Gastroesophageal sphincter (tissue), 4 donors: ENCODE results near the gene MRPS5. TPM values are rescaled to one million over a fixed set of nuclear protein-coding genes. Genes with fewer than 3 reads are reported as not detected.
A peak's percentile ranks its signal among the peaks of the same experiment; 100 is the strongest.

Source experiments
- ATAC-seq: fragments of 150-250 bp; one replicate; pipeline ENCODE4 v1.9.1; 2016; ENCODE audit warnings: mild to moderate bottlenecking, moderate library complexity
- H3K27ac ChIP-seq, 4 donors: fragments of 200-600 bp; sonication (generic) in 3 of 4; 1 replicate in 3 of 4; 2 replicates in 1 of 4; pipeline ENCODE4 v1.5.1; 2016 to 2019
- H3K27me3 ChIP-seq: fragments of 200-600 bp; sonication (generic); one replicate; pipeline ENCODE4 v1.5.1; 2019
- H3K36me3 ChIP-seq, 2 donors: fragments of 200-600 bp; sonication (generic); one replicate each; pipeline ENCODE4 v1.5.1; 2019; ENCODE audit warnings: control low read depth in 1 of 2
- H3K4me1 ChIP-seq, 3 donors: fragments of 200-600 bp; sonication (generic); 1 replicate in 2 of 3; 2 replicates in 1 of 3; pipeline ENCODE4 v1.5.1; 2016 to 2019; ENCODE audit warnings: control low read depth in 2 of 3
- H3K4me3 ChIP-seq, 2 donors: fragments of 200-600 bp; sonication (generic); one replicate each; pipeline ENCODE4 v1.5.1; 2019; ENCODE audit warnings: mild to moderate bottlenecking in 1 of 2, moderate library complexity in 1 of 2
- H3K9me3 ChIP-seq, 3 donors: fragments of 200-600 bp; sonication (generic); one replicate each; pipeline ENCODE4 v1.5.1; 2017 to 2019; ENCODE audit warnings: control low read depth in 2 of 3
- CTCF ChIP-seq, 4 experiments: fragments of 200-600 bp in 2 of 4; fragments of 450-650 bp in 2 of 4; sonication (generic) in 1 of 4; IDR thresholded peaks; one replicate each; pipeline ENCODE4 v1.5.1; 2017 to 2019; ENCODE audit warnings: antibody characterized with exemption in 4 of 4, mild to moderate bottlenecking in 2 of 4, moderate library complexity in 2 of 4
- EP300 ChIP-seq: sonication (generic); formaldehyde crosslinking; IDR thresholded peaks from one replicate; pipeline ENCODE4 v1.6.1; 2017; ENCODE audit warnings: antibody characterized with exemption, mild to moderate bottlenecking
- POLR2A ChIP-seq, 2 donors: fragments of 450-650 bp; IDR thresholded peaks; one replicate each; pipeline ENCODE4 v1.6.1; 2017; ENCODE audit warnings: antibody characterized with exemption in 2 of 2, mild to moderate bottlenecking in 2 of 2, moderate library complexity in 1 of 2
- POLR2AphosphoS5 ChIP-seq: sonication (generic); formaldehyde crosslinking; IDR thresholded peaks from one replicate; pipeline ENCODE4 v1.6.1; 2017; ENCODE audit warnings: antibody characterized with exemption
- WGBS, 2 donors: methylation state at CpG; one replicate each; pipeline ENCODE4 v1.1.5; 2018; ENCODE audit warnings: low coverage in 1 of 2; 5-methylcytosine and 5-hydroxymethylcytosine counted together
- total RNA-seq, 4 donors: library from RNA; depleted of rRNA; stranded (reverse); fragments of >200 nt; gene quantifications; one replicate each; pipeline ENCODE4 v1.1.0, GENCODE V29; 2016

The MRPS5 gene
- total RNA-seq, 4 donors from 2014 or later, result 33.0 to 46.3 (median 41.3) TPM

GRCh38 chr2:95037384-95037839 lies 84.2 kb downstream of the MRPS5 start:
- 91 to 100% methylated on average over 2 of the region's 2 CpGs for WGBS, 2 donors
- Histone ChIP-seq H3K27ac (no peak overlapping the region), H3K36me3 (no peaks in the 10 kb centered on the region), H3K4me3 (no peak overlapping the region), H3K27me3 (peaks cover 21% of the 10 kb centered on the region), H3K9me3 (no peaks in the 10 kb centered on the region), H3K4me1 (peaks cover 0 to 11% (median under 1%) of the 10 kb centered on the region in 3 donors)
- TF ChIP-seq POLR2A (IDR thresholded peaks at IDR 0.05) (no peak), POLR2AphosphoS5 (no peak), EP300 (no peak), CTCF (IDR thresholded peaks at IDR 0.05) (no peak)
- ATAC-seq, result no peak

- Histone ChIP-seq H3K27ac (peak overlapping the region in 1 of 4 donors; percentile 26), H3K4me3 (no peak overlapping the region), H3K36me3 (no peaks in the 10 kb centered on the region), H3K27me3 (peaks cover 28% of the 10 kb centered on the region), H3K9me3 (no peaks in the 10 kb centered on the region), H3K4me1 (peaks cover 0 to 5% (median 0%) of the 10 kb centered on the region in 3 donors)
- ATAC-seq, result no peak
- 90 to 95% methylated on average over 2 to 3 of the region's 3 CpGs for WGBS, 2 donors
- TF ChIP-seq EP300 (no peak), CTCF (IDR thresholded peaks at IDR 0.05) (no peak), POLR2A (IDR thresholded peaks at IDR 0.05) (no peak), POLR2AphosphoS5 (no peak)
These were observed 84.8 kb downstream of the MRPS5 start for GRCh38 chr2:95036596-95037383.

Other genes with a start within 250 kb of the MRPS5 start
- gene MAL, start 96.1 kb downstream of the MRPS5 start, total RNA-seq, result 10 to 100 TPM; 21.3 to 39.8 (median 32.0) TPM
- gene ZNF514, start 38.0 kb upstream of the MRPS5 start, total RNA-seq, result 10 to 100 TPM; 16.1 to 24.6 (median 17.3) TPM
- gene ZNF2, start 44.0 kb upstream of the MRPS5 start, total RNA-seq, result 1 to 10 TPM; 3.1 to 7.9 (median 3.7) TPM
- gene ZNF892, start 85.7 kb upstream of the MRPS5 start, total RNA-seq, result 10 to 100 TPM in 1 of 4 donors, 1 to 10 TPM in 3; 5.6 to 14.0 (median 7.7) TPM
- gene PROM2, start 152.6 kb upstream of the MRPS5 start, total RNA-seq, result 10 to 100 TPM in 2 of 4 donors, 1 to 10 TPM in 1, under 1 TPM in 1; 0.94 to 36.4 (median 6.8) TPM
- 10 to 100 TPM; 14.4 to 41.4 (median 20.0) TPM for gene KCNIP3, start 175.5 kb upstream of the MRPS5 start, total RNA-seq